GM19438 (cell line): Measurements from ENCODE around the gene TSNAX.
A peak's percentile ranks its signal among the peaks of the same experiment; 100 is the strongest.

Experiments used
- ATAC-seq: cut with Tn5 transposase; IDR thresholded peaks from one replicate; pipeline ENCODE4 v1.9.1; 2021; ENCODE audit warnings: low read depth; ENCODE audit not compliant: unreplicated experiment

Gene TSNAX

GRCh38 chr1:231518485-231519034 is 9.9 kb upstream of the TSNAX start:
- no peak for ATAC-seq

GRCh38 chr1:231519166-231519565 is 9.3 kb upstream of the TSNAX start:
- ATAC-seq = no peak

- ATAC-seq = no peak
Measured at GRCh38 chr1:231522038-231522437, 6.4 kb upstream of the TSNAX start.

- no peak for ATAC-seq
Measured at GRCh38 chr1:231522931-231523642, 5.4 kb upstream of the TSNAX start.

- no peak for ATAC-seq
Measured at GRCh38 chr1:231523816-231524215, 4.7 kb upstream of the TSNAX start.

GRCh38 chr1:231526536-231526935 is 1.9 kb upstream of the TSNAX start:
- ATAC-seq = no peak

- ATAC-seq = peak; percentile 18
Measured at GRCh38 chr1:231527586-231528171, 790 bp upstream of the TSNAX start.

GRCh38 chr1:231533240-231533639 is 4.8 kb downstream of the TSNAX start:
- ATAC-seq = no peak

GRCh38 chr1:231534703-231535159 is 6.3 kb downstream of the TSNAX start:
- no peak for ATAC-seq

- ATAC-seq = no peak
Measured at GRCh38 chr1:231536099-231536498, 7.6 kb downstream of the TSNAX start.

- ATAC-seq = no peak
Measured at GRCh38 chr1:231540847-231541246, 12.4 kb downstream of the TSNAX start.

- no peak for ATAC-seq
Measured at GRCh38 chr1:231541842-231542241, 13.4 kb downstream of the TSNAX start.

GRCh38 chr1:231544943-231545592 is 16.6 kb downstream of the TSNAX start:
- ATAC-seq = no peak

- ATAC-seq = no peak
Measured at GRCh38 chr1:231546693-231547092, 18.2 kb downstream of the TSNAX start.

- no peak for ATAC-seq
Measured at GRCh38 chr1:231549733-231550447, 21.4 kb downstream of the TSNAX start.

- ATAC-seq = no peak
Measured at GRCh38 chr1:231550448-231550781, 21.9 kb downstream of the TSNAX start.

GRCh38 chr1:231553320-231553719 is 24.9 kb downstream of the TSNAX start:
- ATAC-seq = no peak

GRCh38 chr1:231554969-231555368 is 26.5 kb downstream of the TSNAX start:
- no peak for ATAC-seq

GRCh38 chr1:231557411-231557810 is 28.9 kb downstream of the TSNAX start:
- ATAC-seq = no peak

- ATAC-seq = no peak
Measured at GRCh38 chr1:231557898-231558707, 29.6 kb downstream of the TSNAX start.
